ENCODE data around the gene LNX1.

The LNX1 gene

DNA sequence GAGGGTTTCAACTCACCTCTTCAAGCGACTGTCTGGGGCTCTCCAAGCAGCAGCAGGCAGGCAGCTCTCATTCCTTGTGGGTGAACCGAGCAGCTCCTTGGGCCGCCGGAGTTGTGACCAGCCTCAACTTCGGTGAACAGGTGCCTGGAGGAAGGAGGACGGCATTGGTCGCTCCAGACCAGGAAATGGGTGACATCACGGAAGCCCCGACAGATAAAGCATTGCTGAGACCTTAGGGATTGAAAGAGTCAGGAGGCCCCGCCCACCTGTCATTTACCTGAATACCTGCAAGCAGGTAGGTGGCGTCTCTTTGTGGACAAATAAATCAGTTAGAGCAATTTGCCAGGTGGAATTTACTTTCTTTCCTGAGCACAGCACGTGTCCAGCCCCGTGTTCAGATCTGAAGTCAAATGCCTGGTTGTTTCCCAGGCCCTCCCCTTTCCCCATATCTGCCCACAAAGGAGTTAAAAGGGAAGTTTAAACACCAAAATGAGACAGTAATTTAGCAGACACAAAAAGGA is at the start of gene LNX1:
Gene LNX1, minus strand, starts transcription at position 115 of the 521 bp plus-strand sequence. CDS start 17,484 bp downstream, outside the sequence.
- DNase-seq (ENCODE audit: low read depth in 2 of 2) = no peak

DNA sequence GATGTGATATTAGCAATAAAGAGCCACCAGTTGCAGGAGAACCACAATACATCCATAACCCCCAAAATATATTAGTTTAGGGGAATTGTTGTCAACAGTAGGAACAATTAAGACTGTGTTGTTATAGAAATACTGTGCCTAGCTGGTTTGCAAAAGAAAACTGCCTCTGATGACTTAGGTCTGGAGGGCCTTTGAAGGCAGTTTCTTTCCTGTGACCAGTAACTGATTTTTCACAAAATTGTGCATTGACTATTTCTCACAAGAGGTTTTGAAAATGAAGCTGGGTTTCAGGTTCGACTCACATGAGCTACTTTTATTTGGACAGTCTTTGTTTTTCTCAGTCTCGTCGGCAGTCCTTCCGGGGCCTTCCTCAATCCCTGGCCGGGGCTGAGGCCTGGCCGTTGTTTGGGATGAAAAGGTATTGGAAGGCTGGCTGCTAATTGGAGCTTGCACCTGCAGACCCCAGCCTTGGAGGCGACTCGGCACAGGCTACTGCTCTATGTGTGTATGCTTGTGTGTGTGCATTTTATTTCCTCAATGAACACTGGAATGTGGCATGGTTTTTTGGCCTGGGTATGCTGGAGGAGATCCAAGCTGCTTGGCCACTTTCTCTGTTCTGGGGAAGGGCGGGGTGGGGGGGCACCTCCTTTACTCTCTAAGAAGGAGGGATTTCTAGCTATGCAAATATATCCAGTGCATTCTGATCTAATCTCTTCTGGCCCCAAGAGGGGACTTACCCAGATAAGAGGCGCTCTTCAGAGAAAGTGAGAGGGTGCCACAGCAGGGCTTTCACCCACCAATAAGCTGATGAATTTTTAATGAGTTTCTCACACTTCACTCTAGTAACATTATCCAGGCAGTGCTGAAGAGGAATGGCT is 49.5 kb upstream of the LNX1 start:
- no peak for DNase-seq (ENCODE audit: low read depth in 2 of 2)

DNA sequence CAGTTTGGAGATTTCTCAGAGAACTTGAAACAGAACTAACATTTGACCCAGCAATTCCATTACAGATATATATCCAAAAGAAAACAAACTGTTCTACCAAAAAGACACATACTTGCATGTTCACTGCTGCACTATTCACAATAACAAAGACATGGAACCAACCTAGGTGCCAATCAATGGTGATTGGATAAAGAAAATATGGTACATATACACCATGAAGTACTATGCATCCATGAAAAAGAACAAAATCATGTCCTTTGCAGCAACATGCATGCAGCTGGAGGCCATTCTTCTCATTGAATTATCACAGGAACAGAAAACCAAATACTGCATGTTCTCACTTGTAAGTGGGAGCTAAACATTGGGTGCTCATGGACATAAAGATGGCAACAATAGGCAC is 47.6 kb upstream of the LNX1 start:
- DNase-seq (ENCODE audit: low read depth in 2 of 2) = no peak

DNA sequence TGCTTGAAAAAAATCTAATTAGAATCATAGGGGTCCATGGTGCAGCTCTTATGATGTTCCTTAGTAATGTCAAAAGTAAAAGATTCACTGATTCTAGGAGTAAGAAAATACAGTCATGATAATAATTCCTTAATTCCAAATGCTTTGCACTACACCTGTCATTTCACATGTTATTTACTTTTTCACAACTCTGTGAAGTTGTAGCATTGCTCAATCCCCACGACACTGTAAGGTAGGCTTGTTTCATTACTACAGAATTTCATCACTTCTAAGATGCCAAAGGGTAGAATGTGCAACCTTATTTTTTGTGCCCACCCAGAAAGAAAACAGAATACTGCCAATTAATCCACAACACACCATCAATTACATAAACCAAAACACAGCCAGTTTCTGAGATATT is 46.1 kb upstream of the LNX1 start:
- DNase-seq (ENCODE audit: low read depth in 2 of 2) = no peak

DNA sequence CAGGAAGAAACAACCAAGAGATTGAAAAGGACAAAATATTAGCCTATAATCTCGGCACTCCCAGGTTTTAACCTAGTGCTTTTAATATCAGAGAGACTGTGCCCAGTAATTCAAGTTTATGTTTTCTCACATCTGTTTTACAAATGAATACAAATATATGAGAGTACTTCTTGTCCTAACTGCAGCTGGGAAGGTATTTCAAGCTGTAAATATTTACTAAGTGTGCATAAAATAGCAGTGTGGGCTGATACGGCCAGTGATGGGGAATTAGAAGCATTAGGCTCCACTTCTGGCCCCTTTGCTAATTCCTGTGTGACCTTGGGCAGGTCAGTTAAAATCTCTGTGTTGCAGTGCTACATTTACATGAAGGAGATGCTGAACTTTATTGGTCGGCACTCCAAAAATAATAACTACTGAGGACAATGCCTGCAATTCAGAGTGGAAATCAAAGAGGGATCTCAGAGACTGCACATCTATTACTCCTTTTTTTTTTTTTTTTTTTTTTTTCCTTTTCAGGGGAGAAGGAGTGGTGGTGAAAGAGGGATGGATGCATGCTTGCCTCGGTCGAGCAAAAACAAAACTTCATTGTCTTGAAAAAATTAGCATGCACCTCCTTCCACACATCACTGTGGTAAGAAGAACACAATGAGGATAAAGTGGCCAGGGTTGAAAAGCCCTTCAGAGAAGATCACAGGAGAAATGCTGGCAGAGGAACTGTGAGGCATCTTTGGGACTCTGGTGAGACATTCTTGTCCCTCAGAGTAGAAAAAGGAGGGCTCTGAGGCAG is 44.6 kb upstream of the LNX1 start:
- no peak for DNase-seq (ENCODE audit: low read depth in 2 of 2)

DNA sequence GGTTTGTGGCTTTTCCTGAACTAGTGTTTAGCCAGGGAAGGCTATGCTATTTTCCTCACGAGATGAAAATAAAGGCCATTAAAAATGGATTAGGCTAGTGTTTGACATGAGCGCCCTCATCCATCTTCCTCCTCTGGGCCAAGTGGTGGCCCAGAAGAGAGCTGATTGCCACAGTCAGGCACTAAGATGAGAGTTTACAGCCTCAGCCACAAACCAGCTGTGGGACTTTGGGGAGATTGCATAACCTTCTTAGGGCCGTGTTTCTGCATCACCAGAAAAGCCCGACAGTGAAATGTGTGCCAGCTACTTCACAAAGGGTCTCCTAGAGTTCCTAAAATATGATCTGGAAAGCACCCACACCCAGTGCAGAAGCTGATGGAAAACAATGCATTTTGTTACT is 42.3 kb upstream of the LNX1 start:
- DNase-seq (ENCODE audit: low read depth in 2 of 2) = no peak

DNA sequence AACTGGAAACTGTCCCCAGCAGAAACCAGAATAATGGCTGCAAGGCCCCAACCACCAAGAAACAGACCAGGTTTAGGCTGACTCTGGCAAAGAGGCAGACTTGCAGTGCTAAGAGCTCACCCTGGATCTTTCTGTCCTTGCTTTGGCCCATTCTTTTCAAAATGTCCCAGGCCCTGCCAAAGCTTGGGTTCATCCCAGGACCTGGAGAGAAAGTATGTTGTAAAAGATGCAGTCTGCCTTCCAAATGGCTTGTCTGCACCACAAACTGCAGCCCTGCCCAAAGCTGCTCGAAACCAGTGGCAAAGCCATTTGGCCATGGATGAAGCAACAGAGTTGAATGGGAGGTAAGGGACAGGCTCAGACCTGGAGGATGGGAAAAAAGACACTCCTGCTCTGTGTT is 38.0 kb upstream of the LNX1 start:
- no peak for DNase-seq (ENCODE audit: low read depth in 2 of 2)

DNA sequence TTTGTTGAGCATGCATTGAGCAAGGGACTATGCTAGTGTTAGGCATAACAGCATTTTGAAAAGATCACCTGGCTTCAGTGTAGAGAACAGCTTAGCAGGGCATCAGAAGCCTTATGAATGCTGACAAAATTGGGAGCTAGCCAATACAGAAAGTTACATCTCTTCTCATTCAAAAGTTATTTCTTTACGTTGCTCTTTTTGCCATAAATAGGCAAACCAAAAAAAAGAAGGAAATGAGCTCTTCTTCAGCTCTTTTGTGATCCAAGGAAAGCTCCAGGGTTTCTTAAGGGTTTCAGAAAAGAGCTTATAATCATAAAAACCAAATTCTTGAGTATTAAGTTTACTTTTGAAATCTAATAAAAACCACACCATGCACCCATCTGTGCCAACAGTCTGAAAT is 35.2 kb upstream of the LNX1 start:
- no peak for DNase-seq (ENCODE audit: low read depth in 2 of 2)

DNA sequence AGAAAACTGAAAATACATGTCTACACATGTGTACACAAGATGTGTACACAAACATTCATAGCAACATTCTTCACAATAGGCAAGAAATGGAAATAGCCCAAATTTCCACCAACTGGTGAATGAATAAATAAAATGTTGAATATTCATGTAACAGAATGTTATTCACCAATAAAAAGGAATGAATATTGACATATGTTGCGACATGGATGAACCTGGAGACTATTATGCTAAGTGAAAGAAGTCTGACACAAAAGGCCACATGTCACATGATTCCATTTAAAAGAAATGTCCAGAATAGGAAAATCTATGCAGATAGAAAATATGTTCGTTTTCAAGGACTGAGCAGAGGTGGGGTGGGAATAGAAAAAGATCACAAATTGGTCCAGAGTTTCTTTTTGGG is 34.6 kb upstream of the LNX1 start:
- no peak for DNase-seq (ENCODE audit: low read depth in 2 of 2)

DNA sequence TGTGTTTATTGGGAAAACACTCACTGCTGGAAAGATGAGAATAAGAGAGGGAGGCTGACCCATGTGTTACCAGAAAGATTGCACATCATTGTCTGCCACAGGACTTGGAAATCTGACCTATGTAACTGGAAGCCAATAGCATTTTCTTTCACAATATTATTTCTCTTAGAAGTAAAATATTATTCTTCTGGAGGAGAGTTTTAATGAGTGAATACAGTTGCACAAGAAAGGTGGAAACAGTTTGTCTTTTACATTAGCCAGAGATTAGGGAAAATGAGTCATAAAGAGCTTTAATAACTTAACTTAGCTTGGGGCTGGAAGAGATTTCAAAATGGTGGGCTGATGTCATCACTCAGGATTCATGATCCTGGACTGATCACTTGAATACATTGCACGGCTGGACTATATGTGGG is 31.5 kb upstream of the LNX1 start:
- no peak for DNase-seq (ENCODE audit: low read depth in 2 of 2)

DNA sequence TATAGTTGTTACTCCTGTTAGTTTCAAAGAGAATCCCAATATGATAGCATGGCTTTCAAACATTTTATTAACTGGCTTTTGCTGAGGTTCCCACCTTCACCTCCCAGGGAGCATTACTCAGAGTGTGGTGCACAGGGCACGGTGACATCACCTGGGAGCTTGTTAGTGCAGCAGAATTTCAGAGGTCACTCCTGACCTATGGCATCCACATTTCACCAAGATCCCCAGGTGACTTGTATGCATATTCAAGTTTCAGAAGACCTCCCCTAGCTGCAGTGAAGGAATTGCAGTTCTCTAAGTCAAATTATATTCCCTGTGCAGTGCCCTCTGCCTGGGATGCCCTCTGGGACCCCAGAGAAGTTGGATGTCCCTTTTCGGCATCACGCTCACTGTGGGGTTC is 29.7 kb upstream of the LNX1 start:
- no peak for DNase-seq (ENCODE audit: low read depth in 2 of 2)

DNA sequence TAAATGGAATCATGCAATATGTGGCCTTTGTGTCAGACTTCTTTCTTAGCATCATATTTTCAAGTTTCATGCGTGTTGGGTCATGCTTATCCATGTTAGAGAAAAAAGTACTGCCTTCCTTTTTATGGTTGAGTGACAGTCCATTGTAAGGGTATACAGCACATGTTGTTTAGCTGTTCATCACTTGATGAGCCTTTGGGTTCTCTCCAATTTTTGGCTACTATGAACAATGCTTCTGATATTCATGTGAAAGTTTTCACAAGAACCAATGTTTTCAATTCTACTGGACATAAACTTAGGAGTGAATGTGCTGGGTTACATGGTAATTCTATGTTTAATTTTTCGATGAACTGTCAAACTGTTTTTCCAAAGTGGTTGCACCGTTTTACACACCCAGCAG is 28.1 kb upstream of the LNX1 start:
- no peak for DNase-seq (ENCODE audit: low read depth in 2 of 2)

DNA sequence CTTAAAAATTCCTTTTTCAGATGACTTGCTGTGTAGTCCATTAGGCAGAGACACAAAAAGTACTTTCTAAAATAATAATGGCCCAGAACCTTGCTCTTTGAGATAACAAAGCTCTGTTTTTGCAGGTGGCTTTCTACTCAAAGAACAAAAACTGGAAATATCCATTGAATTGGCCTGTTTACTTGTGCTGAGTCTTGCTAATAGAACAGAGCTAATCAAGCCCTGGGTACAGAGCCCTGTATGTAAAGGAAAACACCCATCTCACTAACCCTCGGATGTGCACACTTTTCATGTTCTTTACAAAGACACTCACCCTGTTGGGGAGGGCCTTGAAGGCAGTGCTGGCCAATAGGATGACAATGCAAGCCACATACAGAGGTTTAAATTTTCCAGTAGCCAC is 27.0 kb upstream of the LNX1 start:
- DNase-seq (ENCODE audit: low read depth in 2 of 2) = no peak

DNA sequence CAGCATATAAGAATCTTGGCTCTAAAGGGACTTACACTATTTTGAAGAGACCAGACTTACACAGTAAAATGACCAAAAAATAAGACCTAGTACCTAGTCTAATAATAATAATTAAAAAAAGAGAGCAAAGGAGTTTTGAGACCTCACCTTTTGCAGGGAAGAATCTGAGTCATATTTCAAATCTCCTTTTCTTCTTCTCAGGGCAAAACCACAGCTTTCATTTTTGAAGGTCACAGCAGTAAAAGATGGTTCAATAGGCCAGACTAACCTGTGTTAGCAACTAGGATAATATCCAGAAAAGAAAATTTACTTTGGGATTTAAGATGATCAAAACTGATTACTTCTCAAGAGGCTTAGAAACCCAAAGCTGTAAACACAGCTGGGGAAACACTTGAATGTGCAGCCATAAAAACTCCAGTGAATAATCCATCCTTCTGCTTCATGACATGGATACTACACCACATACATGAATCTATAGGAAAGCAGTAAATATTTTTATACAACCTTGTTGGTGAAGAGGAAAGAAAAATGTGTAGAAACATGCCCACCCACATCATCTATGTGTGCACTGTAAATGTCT is 25.9 kb upstream of the LNX1 start:
- DNase-seq (ENCODE audit: low read depth in 2 of 2) = no peak

DNA sequence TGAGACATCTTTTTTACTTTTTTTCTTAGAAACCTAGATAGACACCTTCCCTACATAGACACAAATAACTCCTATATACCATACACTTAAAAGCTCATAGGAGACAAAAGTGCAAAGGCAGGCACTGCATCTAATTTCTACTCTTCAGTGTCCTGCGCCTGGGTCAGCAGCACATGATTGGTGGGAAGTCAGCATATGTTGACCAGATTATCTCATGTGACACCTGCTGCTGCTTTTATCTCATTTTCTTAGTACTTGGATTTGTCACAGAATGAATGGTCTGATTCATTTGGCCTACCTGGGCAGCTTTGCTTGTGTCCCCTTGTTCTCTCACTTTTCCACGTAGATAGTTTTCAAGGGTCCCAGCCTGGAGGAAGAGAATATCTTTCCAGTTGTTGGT is 24.9 kb upstream of the LNX1 start:
- DNase-seq (ENCODE audit: low read depth in 2 of 2) = no peak

DNA sequence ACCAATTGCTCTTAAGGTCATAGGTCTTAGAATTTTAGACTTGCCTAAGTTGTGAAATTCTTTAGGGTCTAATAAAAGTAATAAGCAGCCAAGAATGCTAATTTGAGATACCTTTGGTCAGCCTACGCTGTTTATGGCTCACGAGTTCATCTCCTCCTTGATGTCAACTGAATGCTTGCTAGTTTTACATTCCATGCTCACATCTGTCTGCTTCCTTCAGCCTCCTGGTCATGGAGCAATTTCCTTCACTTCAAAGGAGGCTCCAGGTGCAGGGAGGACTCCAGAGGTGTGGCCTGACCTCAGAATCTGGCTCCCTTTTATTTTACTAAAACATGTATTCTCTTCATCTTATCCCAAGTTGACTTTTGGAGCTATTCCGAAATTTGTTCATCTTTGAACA is 23.3 kb upstream of the LNX1 start:
- DNase-seq (ENCODE audit: low read depth in 2 of 2) = no peak

DNA sequence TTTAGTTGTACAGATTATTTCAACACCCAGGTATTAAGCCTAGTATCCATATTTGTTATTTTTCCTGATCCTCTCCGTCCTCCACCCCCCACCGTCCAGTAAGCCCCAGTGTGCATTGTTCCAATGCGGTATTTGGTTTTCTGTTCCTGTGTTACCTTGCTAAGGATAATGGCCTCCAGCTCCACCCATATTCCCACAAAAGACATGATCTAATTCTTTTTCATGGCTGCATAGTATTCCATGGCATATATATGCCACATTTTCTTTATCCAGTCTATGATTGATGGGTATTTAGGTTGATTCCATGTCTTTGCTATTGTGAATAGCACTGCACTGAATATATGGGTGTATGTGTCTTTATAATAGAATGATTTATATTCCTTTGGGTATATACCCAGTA is 22.1 kb upstream of the LNX1 start:
- DNase-seq (ENCODE audit: low read depth in 2 of 2) = no peak

DNA sequence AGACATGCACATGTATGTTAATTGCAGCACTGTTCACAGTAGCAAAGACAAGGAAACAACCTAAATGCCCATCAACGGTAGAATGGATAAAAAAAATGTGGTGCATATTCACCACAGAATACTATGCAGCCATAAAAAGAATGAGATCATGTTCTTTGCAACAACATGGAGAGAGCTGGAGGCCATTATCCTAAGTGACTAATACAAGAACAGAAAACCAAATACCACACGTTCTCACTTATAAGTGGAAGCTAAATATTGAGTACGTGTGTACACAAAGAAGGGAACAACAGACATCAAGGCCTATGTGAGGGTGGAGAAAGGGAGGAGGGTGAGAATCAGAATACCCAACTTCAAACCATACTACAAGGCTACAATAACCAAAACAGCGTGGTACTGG is 17.4 kb upstream of the LNX1 start:
- DNase-seq (ENCODE audit: low read depth in 2 of 2) = no peak

DNA sequence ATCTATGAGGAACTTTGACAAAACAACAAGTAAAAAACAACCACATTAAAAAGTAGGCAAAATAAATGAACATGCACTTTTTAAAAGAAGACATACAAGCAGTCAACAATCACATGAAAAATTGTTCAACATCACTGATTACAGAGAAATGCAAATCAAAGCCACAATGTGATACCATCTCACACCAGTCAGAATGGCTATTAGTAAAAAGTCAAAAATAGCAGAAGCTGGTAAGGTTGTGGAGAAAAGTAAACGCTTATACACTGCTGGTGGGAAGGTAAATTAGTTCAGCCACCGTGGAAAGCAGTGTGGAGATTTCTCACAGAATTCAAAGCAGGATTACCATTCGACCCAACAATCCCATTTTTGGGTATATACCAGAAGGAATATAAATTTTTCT is 17.0 kb upstream of the LNX1 start:
- DNase-seq (ENCODE audit: low read depth in 2 of 2) = no peak

DNA sequence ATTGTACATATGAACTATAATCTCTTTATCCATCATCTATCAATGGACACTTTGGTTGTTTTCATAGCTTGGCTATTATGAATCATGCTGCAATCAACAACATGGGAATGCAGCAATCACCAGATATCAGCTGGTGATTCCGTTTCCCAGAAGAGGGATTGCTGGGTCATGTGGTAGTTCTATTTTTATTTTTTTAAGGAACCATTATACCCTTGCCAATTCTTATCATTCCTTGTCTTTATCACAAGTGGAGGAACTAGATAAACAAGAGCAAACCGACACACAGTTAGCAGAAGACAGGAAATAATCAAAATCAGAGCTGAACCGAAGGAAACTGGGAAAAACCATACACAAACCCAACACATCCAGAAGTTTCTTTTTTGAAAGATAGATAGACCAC is 14.5 kb upstream of the LNX1 start:
- DNase-seq (ENCODE audit: low read depth in 2 of 2) = no peak

DNA sequence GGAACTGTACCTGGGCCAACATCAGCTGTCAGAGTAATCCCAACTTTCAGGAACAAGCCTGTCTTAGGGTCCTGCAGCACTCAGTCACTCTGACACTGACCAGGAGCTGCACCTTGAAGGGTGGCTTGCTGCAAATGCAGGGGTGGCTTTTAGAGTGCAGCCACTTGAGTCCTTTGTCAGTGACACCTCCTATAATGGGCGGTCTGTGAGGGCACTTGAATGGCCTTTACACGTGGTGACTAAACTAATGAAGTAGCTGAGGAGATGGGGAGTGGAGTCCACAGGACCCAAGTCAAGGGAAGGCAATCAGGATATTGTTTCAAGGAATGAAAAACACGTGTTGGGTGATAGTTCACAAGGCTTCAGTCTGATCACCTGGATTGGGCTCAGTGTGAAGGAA is 11.1 kb upstream of the LNX1 start:
- DNase-seq (ENCODE audit: low read depth in 2 of 2) = no peak

DNA sequence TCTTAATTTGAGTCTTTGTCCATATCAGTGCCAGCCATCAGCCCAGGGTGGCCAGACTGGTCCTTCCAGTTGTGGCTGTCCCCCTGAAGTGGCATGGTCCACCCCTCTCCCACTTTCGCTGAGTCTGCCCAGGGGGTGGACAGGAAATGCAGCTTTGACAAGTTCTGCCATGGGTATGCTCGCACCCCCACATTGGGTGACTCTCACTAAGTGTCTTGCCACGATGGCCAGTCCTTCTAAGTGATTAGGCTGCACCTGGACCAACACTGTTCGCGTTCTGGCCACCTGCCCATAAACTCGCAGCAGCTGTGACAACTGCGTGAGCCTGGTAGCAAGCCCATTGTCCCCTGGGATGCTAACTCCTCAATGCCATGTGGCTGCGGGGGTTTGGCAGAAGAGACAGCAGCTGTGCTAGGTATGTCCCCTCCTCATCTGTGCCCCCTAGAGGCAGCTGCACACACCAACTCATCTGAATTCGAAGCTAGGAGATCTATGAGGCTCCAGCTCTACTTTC is 10.0 kb upstream of the LNX1 start:
- no peak for DNase-seq (ENCODE audit: low read depth in 2 of 2)

Data from stimulated activated CD4-positive, alpha-beta T cell treated with anti-CD3 and anti-CD28 coated beads, Interleukin-4, amount 100 ng/mL, for 48 hours (primary cell).